Neuron (in vitro differentiated cells): ENCODE data around the gene SNX22.

ENCODE experiments used
- H2AFZ ChIP-seq: one replicate; pipeline ENCODE4 v1.6.1; 2013; ENCODE audit warnings: low read depth, mild to moderate bottlenecking, inconsistent platforms, low read length, moderate library complexity
- H3K27me3 ChIP-seq: one replicate; pipeline ENCODE4 v1.6.1; 2013; ENCODE audit warnings: low read length; ENCODE audit not compliant: insufficient read depth
- H3K36me3 ChIP-seq: one replicate; pipeline ENCODE4 v1.6.1; 2013; ENCODE audit warnings: low read length; ENCODE audit not compliant: insufficient read depth
- H3K4me1 ChIP-seq: one replicate; pipeline ENCODE4 v1.6.1; 2013; ENCODE audit warnings: low read length; ENCODE audit not compliant: insufficient read depth
- H3K4me3 ChIP-seq: 2 replicates; pipeline ENCODE4 v1.5.1; 2013; ENCODE audit warnings: mild to moderate bottlenecking, low read length, moderate library complexity
- H3K9me3 ChIP-seq: one replicate; pipeline ENCODE4 v1.6.1; 2013; ENCODE audit warnings: low read length

The SNX22 gene

DNA sequence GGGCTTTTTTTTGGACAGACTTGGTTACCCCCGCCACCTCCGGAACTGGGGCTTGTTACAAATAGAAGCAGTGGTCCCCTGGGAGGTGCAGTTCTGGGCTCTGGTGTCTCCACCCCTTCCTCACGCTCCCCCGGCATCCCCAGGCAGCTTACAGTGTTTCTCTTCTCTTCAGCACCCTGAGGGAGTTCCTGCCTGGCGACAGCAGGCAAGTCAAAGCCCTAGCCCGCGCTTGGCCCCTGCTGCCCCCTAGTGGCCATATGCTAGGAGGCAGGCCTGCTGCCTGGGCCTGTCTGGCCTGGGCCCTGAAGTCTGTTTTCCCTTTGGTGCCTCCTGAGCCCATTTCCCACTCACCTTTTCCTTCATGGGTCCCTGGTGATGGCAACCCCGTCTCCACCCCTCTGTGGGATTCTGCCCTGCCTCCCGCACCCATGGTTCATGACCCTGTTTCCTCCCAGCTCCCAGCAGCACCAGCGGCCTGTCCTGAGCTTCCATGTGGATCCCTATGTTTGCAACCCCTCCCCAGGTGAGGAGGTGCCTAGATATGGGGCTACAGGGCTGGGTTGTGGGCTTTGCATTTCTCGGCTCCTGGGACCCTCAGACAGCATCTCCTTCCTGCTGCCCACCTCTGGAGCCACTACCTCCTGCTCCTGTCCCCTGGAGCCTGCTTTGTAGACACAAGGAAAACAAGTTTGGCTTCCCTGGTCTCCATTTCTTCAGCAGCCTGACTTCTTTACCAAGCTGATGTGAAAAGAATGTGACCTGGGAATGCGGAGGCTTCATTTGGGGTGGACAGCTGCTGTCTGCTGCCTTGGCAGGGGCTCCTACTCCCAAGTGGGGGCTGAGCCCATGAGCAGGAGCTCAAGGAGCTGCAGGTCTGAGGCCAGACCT is 2.2 kb downstream of the SNX22 start:
- Histone ChIP-seq H3K4me3 (no peak overlapping the region), H3K27me3 (peaks cover 10% of the 10 kb centered on the region)

DNA sequence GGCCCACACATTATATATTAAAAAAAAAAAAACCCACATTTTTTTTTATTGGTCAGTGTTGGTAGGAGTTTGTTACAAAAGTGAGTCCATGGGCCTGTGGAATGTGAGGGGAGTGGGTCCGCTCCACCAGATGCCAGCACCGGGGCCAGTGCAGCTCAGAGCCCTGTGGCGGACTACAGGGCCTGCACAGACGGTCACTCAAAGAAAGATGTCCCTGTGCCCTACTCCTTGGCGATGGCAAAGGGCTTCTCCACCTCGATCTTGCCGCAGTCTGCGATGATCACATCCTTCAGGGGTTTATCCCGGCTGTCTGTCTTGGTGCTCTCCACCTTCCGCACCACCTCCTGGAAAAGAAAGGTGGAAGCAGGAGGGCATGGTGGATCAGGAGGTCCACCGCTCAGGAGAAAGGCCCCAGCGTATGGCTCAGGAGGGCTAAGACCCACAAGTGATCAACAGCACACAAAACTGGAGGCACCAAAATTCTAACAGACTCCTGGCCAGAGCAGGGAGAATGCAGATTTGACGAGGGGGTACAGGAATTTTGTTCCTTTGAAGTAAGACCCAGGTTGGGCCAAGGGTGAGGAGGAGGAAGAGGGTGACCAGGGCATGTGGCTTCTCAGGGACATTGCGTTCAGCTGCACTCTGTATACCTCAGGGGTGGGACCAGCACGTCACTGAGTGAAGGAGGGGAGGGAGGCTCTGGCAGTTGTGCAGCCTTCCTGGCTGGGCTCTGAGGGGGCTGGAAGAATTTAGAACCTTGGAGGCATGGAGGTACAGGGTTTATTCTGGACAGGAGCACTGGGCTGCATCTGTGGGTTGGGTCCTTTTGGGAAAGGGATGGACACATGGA is 4.5 kb downstream of the SNX22 start:
- Histone ChIP-seq H3K27me3 (peaks cover 8% of the 10 kb centered on the region), H3K4me3 (no peak overlapping the region), H3K4me1 (peaks cover 7% of the 10 kb centered on the region), H3K9me3 (no peaks in the 10 kb centered on the region), H2AFZ (no peak overlapping the region), H3K36me3 (peaks cover 51% of the 10 kb centered on the region)

More for the DNA sequence above, 2.2 kb downstream of the SNX22 start:
- no peak overlapping the region for H2AFZ ChIP-seq
- peaks cover 7% of the 10 kb centered on the region for H3K4me1 ChIP-seq
- peaks cover 36% of the 10 kb centered on the region for H3K36me3 ChIP-seq
- no peaks in the 10 kb centered on the region for H3K9me3 ChIP-seq

DNA sequence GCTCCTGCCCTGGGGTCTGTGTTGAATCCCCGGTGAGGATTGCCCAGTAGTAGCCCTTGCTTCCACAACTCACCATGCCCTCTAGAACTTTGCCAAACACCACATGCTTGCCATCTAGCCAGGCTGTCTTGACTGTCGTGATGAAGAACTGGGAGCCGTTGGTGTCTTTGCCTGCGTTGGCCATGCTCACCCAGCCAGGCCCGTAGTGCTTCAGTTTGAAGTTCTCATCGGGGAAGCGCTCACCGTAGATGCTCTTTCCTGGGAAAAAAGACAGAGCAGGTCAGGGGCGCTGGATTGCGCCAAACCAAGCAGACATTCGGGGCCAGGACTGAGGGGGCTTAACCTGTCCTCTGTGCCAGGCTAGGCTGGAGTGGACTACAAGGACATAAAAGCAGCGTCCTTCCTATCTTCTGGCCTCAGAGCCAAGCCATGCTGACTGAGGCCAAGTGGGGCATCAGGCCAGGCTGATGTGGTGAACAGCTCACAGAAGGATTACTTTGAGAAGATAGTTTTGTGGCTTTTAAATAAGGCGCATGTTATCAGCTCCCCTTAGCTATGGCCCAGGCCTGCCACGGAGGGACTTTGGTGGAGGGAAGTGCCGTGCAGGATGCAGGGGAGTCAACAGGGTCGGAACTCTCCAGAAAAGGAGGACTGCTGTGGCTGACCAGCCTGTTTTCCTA is 5.3 kb downstream of the SNX22 start:
- Histone ChIP-seq H3K27me3 (peaks cover 5% of the 10 kb centered on the region), H3K9me3 (no peaks in the 10 kb centered on the region), H2AFZ (no peak overlapping the region), H3K4me1 (peaks cover 6% of the 10 kb centered on the region), H3K4me3 (no peak overlapping the region), H3K36me3 (peaks cover 51% of the 10 kb centered on the region)

- Histone ChIP-seq H3K27me3 (peaks cover 3% of the 10 kb centered on the region), H3K4me1 (peaks cover 8% of the 10 kb centered on the region), H3K4me3 (no peak overlapping the region), H3K36me3 (peaks cover 51% of the 10 kb centered on the region), H2AFZ (no peak overlapping the region), H3K9me3 (no peaks in the 10 kb centered on the region)
Measured at GRCh38 chr15:64157599-64158125, 6.1 kb downstream of the SNX22 start.

DNA sequence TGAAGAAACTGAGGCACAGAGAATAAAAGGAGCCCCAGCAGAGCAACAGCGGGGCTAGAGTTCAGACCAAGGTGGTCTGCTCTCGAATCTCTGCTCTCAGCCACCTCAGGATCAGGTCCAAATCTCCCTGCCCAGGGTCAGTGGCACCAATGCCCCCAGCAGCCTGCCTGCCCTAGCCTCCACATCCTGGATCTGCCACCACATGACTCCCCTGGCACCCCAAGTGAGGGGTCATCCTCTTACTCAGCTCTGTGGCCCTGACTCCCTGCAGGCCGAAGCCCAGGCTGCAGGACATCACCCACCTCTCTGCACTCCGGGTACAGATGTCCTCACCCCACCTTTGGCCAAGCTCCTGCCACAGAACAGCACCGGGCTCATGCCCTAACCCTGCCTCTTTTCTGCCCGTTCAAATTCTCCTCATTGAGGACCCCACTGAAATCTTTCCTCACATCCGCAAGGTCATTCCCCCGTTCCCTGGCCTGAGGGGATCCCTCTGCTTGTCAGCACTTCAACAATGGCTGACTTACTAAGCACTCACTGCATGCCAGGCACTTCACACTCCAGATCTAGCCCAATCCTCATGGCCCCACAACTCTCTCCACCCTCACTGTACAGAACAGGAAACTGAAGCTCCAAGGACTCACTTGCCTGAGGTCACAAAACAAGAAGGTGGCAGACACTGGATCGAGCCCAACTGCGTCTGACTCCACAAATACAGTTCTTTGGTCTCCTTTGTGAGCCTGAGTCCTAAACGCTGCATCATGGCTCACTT is 7.0 kb downstream of the SNX22 start:
- Histone ChIP-seq H3K4me3 (no peak overlapping the region), H3K4me1 (peaks cover 10% of the 10 kb centered on the region), H2AFZ (no peak overlapping the region), H3K36me3 (peaks cover 51% of the 10 kb centered on the region), H3K27me3 (no peaks in the 10 kb centered on the region), H3K9me3 (no peaks in the 10 kb centered on the region)

- peaks cover 17% of the 10 kb centered on the region for H3K4me1 ChIP-seq
- H3K9me3 ChIP-seq = no peaks in the 10 kb centered on the region
- peaks cover 34% of the 10 kb centered on the region for H3K36me3 ChIP-seq
- H3K4me3 ChIP-seq = peak overlapping the region; percentile 99
- H2AFZ ChIP-seq = no peak overlapping the region
- H3K27me3 ChIP-seq = no peaks in the 10 kb centered on the region
Measured at GRCh38 chr15:64161688-64162477, 10.4 kb downstream of the SNX22 start.

GRCh38 chr15:64162478-64162868 is 10.9 kb downstream of the SNX22 start:
- H2AFZ ChIP-seq = no peak overlapping the region
- H3K36me3 ChIP-seq = peaks cover 28% of the 10 kb centered on the region
- no peaks in the 10 kb centered on the region for H3K9me3 ChIP-seq
- peak overlapping the region; percentile 99 for H3K4me3 ChIP-seq
- peaks cover 17% of the 10 kb centered on the region for H3K4me1 ChIP-seq
- H3K27me3 ChIP-seq = no peaks in the 10 kb centered on the region

- no peaks in the 10 kb centered on the region for H3K9me3 ChIP-seq
- peak within 1 kb of the TSS; percentile 99 for H3K4me3 ChIP-seq
- H2AFZ ChIP-seq = peak within 1 kb of the TSS; percentile 85
- peaks cover 17% of the 10 kb centered on the region for H3K4me1 ChIP-seq
- H3K27me3 ChIP-seq = no peaks in the 10 kb centered on the region
- H3K36me3 ChIP-seq = peaks cover 22% of the 10 kb centered on the region
Measured at GRCh38 chr15:64162869-64163658, 11.5 kb downstream of the SNX22 start, which contains the start of gene PPIB. Gene PPIB, minus strand, starts transcription at chr15:64163022. Its CDS starts 36 bp downstream, at chr15:64162986.

GRCh38 chr15:64163659-64164362 is 12.3 kb downstream of the SNX22 start:
- H3K4me3 ChIP-seq = peak overlapping the region; percentile 99
- peak overlapping the region; percentile 85 for H2AFZ ChIP-seq
- peaks cover 15% of the 10 kb centered on the region for H3K36me3 ChIP-seq
- H3K9me3 ChIP-seq = no peaks in the 10 kb centered on the region
- H3K27me3 ChIP-seq = no peaks in the 10 kb centered on the region
- H3K4me1 ChIP-seq = peaks cover 17% of the 10 kb centered on the region

DNA sequence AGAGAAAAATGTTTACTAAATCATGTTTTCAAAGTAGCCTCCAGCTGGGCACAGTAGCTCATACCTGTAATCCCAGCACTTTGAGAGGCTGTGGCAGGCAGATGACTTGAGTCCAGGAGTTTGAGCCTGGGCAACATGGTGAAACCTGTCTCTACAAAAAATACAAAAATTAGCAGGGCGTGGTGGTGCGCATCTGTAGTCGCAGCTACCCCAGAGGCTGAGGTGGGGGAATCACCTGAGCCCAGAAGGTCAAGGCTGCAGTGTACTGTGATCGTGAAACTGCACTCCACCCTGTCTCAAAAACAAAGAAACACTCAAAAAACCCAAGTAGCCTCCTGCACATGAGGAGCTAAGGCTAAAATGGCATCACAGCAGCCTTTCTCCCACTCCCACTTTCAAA is 12.9 kb downstream of the SNX22 start:
- H3K9me3 ChIP-seq = no peaks in the 10 kb centered on the region
- H3K36me3 ChIP-seq = peaks cover 10% of the 10 kb centered on the region
- H2AFZ ChIP-seq = no peak overlapping the region
- no peaks in the 10 kb centered on the region for H3K27me3 ChIP-seq
- no peak overlapping the region for H3K4me3 ChIP-seq
- peaks cover 17% of the 10 kb centered on the region for H3K4me1 ChIP-seq
